ENCODE measurements around the gene DEPDC5.
"Not testable (repeated sequence)": the region's sequence is repeated elsewhere in the genome, so short reads cannot be mapped to it uniquely, and the experiment has no call there.

Gene DEPDC5

GRCh38 chr22:31758860-31759259 is 5.0 kb downstream of the DEPDC5 start:
- not testable (repeated sequence) for H3K4me3 Mint-ChIP-seq, ATAC-seq, H3K9me3 Mint-ChIP-seq, DNase-seq, H3K27me3 Mint-ChIP-seq, H3K27ac Mint-ChIP-seq
- Mint-ChIP-seq H3K36me3 (ENCODE audit: low read depth) (peaks cover 12% of the 10 kb centered on the region), H3K4me1 (peaks cover 16% of the 10 kb centered on the region)

GRCh38 chr22:31764785-31765184 is 11.0 kb downstream of the DEPDC5 start:
- no peaks in the 10 kb centered on the region for H3K9me3 Mint-ChIP-seq
- DNase-seq (no peak), ATAC-seq (no peak)
- no peak overlapping the region for H3K4me3 Mint-ChIP-seq
- peaks cover 18% of the 10 kb centered on the region for H3K4me1 Mint-ChIP-seq
- H3K36me3 Mint-ChIP-seq (ENCODE audit: low read depth) = peaks cover 37% of the 10 kb centered on the region
- H3K27me3 Mint-ChIP-seq = no peaks in the 10 kb centered on the region
- H3K27ac Mint-ChIP-seq = peak overlapping the region; percentile 11

- no peak for DNase-seq
- peaks cover 35% of the 10 kb centered on the region for H3K36me3 Mint-ChIP-seq (ENCODE audit: low read depth)
- no peak overlapping the region for H3K4me3 Mint-ChIP-seq
- ATAC-seq = no peak
- H3K9me3 Mint-ChIP-seq = no peaks in the 10 kb centered on the region
- no peaks in the 10 kb centered on the region for H3K27me3 Mint-ChIP-seq
- H3K27ac Mint-ChIP-seq = no peak overlapping the region
- peaks cover 17% of the 10 kb centered on the region for H3K4me1 Mint-ChIP-seq
Measured at GRCh38 chr22:31768422-31769059, 14.7 kb downstream of the DEPDC5 start.

GRCh38 chr22:31773416-31773815 is 19.6 kb downstream of the DEPDC5 start:
- ATAC-seq = no peak
- H3K9me3 Mint-ChIP-seq = no peaks in the 10 kb centered on the region

DNA sequence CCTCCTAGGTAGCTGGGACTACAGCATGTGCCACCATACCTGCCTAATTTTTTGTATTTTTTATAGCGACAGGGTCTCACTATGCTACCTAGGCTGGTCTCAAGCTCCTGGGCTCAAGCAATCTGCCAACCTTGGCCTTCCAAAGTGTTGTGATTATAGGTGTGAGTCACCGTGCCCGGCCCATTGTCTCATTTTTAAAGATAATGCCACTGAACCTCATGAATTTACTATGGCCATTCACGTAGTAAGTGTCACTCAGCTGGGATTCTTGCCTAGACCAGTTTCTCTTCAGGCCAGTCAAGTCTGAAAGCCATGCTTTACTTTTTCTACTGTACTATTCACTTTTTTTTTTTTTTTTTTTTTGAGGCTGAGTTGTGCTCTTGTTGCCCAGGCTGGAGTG is 22.4 kb downstream of the DEPDC5 start:
- H3K4me3 Mint-ChIP-seq = no peak overlapping the region
- no peaks in the 10 kb centered on the region for H3K9me3 Mint-ChIP-seq
- H3K4me1 Mint-ChIP-seq = no peaks in the 10 kb centered on the region
- H3K36me3 Mint-ChIP-seq (ENCODE audit: low read depth) = peaks cover 22% of the 10 kb centered on the region
- ATAC-seq (no peak), DNase-seq (no peak)
- no peak overlapping the region for H3K27ac Mint-ChIP-seq
- H3K27me3 Mint-ChIP-seq = no peaks in the 10 kb centered on the region

More at GRCh38 chr22:31773416-31773815, 19.6 kb downstream of the DEPDC5 start:
- no peaks in the 10 kb centered on the region for H3K27me3 Mint-ChIP-seq
- H3K4me3 Mint-ChIP-seq = no peak overlapping the region
- H3K27ac Mint-ChIP-seq = no peak overlapping the region
- DNase-seq = no peak
- H3K36me3 Mint-ChIP-seq (ENCODE audit: low read depth) = peaks cover 23% of the 10 kb centered on the region
- H3K4me1 Mint-ChIP-seq = peaks cover 9% of the 10 kb centered on the region

- no peaks in the 10 kb centered on the region for H3K27me3 Mint-ChIP-seq
- DNase-seq = no peak
Measured at GRCh38 chr22:31789803-31790202, 36.0 kb downstream of the DEPDC5 start.

DNA sequence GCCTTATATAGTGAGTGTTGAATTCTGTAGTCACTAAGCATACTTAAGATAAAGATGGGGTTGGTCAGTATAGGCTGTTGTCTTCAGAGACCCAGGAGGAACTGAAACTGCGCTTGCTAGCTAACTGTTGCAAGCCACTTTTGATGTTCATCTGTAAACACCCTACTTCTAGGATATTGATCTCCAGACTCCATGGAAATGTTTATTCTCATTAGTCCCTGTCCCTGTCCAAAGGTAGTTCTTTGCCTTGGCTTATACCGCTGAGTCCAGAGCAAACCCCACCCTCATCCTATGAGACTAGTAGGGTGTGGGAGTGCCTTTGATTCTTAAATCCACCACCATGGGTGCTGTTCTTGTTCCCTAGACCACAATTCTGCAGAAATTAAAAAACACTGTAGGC is 36.4 kb downstream of the DEPDC5 start:
- DNase-seq (no peak), ATAC-seq (no peak)
- H3K4me3 Mint-ChIP-seq = no peak overlapping the region
- H3K4me1 Mint-ChIP-seq = peaks cover 12% of the 10 kb centered on the region
- peaks cover 19% of the 10 kb centered on the region for H3K36me3 Mint-ChIP-seq (ENCODE audit: low read depth)
- H3K9me3 Mint-ChIP-seq = no peaks in the 10 kb centered on the region
- no peaks in the 10 kb centered on the region for H3K27me3 Mint-ChIP-seq
- no peak overlapping the region for H3K27ac Mint-ChIP-seq

More at GRCh38 chr22:31789803-31790202, 36.0 kb downstream of the DEPDC5 start:
- Mint-ChIP-seq H3K27ac (no peak overlapping the region), H3K36me3 (ENCODE audit: low read depth) (peaks cover 23% of the 10 kb centered on the region), H3K9me3 (no peaks in the 10 kb centered on the region), H3K4me1 (peaks cover 12% of the 10 kb centered on the region), H3K4me3 (no peak overlapping the region)
- no peak for ATAC-seq

DNA sequence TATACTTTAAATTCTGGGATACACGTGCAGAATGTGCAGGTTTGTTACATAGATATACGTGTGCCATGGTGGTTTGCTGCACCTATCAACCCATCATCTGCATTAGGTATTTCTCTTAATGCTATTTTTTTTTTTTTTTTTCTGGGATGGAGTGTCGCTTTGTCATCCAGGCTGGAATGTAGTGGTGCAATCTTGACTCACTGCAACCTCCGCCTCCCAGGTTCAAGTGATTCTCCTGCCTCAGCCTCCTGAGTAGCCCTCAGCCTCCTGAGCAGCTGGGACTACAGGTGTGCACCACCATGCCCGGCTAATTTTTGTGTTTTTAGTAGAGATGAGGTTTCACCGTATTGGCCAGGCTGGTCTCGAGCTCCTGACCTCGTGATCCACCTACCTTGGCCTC is 45.5 kb downstream of the DEPDC5 start:
- not testable (repeated sequence) for H3K27me3 Mint-ChIP-seq, ATAC-seq
- H3K36me3 Mint-ChIP-seq (ENCODE audit: low read depth) = peaks cover 32% of the 10 kb centered on the region

GRCh38 chr22:31800065-31800464 is 46.2 kb downstream of the DEPDC5 start:
- Mint-ChIP-seq H3K27me3 (no peaks in the 10 kb centered on the region), H3K4me1 (no peaks in the 10 kb centered on the region), H3K9me3 (no peaks in the 10 kb centered on the region), H3K36me3 (ENCODE audit: low read depth) (peaks cover 35% of the 10 kb centered on the region), H3K27ac (no peak overlapping the region), H3K4me3 (no peak overlapping the region)
- ATAC-seq (no peak), DNase-seq (no peak)

More for the DNA sequence above, 45.5 kb downstream of the DEPDC5 start:
- not testable (repeated sequence) for H3K4me3 Mint-ChIP-seq, H3K9me3 Mint-ChIP-seq, H3K4me1 Mint-ChIP-seq, DNase-seq, H3K27ac Mint-ChIP-seq

GRCh38 chr22:31800861-31801260 is 47.0 kb downstream of the DEPDC5 start:
- H3K27me3 Mint-ChIP-seq, H3K4me1 Mint-ChIP-seq, H3K9me3 Mint-ChIP-seq, ATAC-seq, DNase-seq, H3K27ac Mint-ChIP-seq, H3K4me3 Mint-ChIP-seq: not testable (repeated sequence)
- H3K36me3 Mint-ChIP-seq (ENCODE audit: low read depth) = peaks cover 42% of the 10 kb centered on the region

DNA sequence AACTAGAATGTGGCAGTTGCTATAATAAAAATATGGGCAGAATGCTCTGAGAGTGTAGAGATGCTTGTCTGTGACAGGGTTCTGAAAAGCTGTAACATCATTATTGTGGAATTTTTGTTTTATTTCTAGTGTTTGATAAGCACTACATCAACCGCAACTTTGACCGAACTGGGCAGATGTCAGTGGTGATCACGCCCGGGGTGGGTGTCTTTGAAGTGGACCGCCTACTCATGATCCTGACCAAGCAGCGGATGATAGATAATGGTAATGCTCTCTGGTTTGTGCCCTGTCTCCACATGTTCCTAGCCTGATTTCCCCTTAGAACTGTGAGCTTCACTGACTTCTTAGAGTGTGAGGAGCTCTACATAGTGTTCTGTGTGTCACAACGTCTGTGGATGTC is 48.8 kb downstream of the DEPDC5 start:
- Mint-ChIP-seq H3K27me3 (no peaks in the 10 kb centered on the region), H3K4me3 (no peak overlapping the region), H3K4me1 (no peaks in the 10 kb centered on the region), H3K36me3 (ENCODE audit: low read depth) (peaks cover 39% of the 10 kb centered on the region), H3K27ac (no peak overlapping the region), H3K9me3 (no peaks in the 10 kb centered on the region)
- ATAC-seq (no peak), DNase-seq (no peak)

- H3K9me3 Mint-ChIP-seq = no peaks in the 10 kb centered on the region
- H3K4me3 Mint-ChIP-seq = no peak overlapping the region
Measured at GRCh38 chr22:31806751-31807150, 52.9 kb downstream of the DEPDC5 start.

DNA sequence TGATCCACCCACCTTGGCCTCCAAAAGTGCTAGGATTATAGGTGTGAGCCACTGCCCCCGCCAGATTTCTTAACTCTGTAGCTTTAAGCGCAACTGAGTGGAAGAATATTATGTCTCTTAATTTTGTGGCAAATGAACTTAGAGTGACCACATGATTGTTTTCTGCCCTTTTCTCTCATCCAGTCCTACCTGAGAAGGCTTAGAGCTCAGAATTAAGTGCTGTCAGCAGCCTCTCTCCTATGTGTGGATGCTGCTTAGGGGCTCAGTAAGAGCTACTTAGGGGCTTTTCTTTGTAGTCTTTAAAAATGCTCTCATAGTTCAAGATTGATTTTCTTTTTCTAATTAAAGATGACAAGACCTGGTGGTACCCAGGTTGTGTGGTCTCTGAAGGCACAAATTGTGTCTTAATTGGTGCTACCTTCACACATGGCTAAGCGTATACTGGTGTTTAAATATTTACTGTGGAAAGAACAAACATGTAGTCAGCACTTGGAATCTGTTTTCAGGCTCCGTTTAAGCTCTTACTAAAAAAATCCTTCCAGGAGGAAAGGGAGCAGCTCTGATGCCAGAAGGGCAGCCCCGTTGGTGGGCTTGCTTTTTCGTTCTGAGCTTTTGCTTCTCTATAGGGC is 59.3 kb downstream of the DEPDC5 start:
- peaks cover 2% of the 10 kb centered on the region for H3K4me1 Mint-ChIP-seq
- H3K4me3 Mint-ChIP-seq = no peak overlapping the region
- ATAC-seq (no peak), DNase-seq (no peak)
- H3K9me3 Mint-ChIP-seq = no peaks in the 10 kb centered on the region
- no peaks in the 10 kb centered on the region for H3K27me3 Mint-ChIP-seq
- H3K36me3 Mint-ChIP-seq (ENCODE audit: low read depth) = peaks cover 45% of the 10 kb centered on the region
- no peak overlapping the region for H3K27ac Mint-ChIP-seq

More at GRCh38 chr22:31806751-31807150, 52.9 kb downstream of the DEPDC5 start:
- Mint-ChIP-seq H3K4me1 (no peaks in the 10 kb centered on the region), H3K36me3 (ENCODE audit: low read depth) (peaks cover 50% of the 10 kb centered on the region), H3K27ac (no peak overlapping the region), H3K27me3 (no peaks in the 10 kb centered on the region)
- ATAC-seq = no peak
- DNase-seq = no peak

DNA sequence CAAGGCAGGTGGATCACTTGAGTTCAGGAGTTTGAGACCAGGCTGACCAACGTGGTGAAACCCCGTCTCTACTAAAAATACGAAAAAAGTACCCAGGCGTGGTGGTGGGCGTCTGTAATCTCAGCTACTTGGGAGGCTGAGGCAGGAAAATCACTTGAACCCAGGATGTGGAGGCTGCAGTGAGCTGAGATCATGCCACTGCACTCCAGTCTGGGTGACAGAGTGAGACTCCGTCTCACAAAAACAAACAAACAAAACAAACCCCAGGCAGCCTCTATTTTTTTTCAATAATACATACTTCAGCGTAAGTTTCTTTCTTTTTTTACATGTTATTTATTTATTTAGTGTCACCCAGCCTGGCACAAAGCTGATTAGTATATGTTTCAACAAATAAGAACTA is 60.1 kb downstream of the DEPDC5 start:
- H3K27ac Mint-ChIP-seq, H3K4me3 Mint-ChIP-seq, DNase-seq, H3K9me3 Mint-ChIP-seq, H3K27me3 Mint-ChIP-seq, ATAC-seq: not testable (repeated sequence)
- Mint-ChIP-seq H3K4me1 (peaks cover 10% of the 10 kb centered on the region), H3K36me3 (ENCODE audit: low read depth) (peaks cover 53% of the 10 kb centered on the region)

- Mint-ChIP-seq H3K9me3 (no peaks in the 10 kb centered on the region), H3K4me3 (no peak overlapping the region), H3K4me1 (peaks cover 17% of the 10 kb centered on the region), H3K27ac (no peak overlapping the region), H3K36me3 (ENCODE audit: low read depth) (peaks cover 55% of the 10 kb centered on the region), H3K27me3 (no peaks in the 10 kb centered on the region)
- DNase-seq (no peak), ATAC-seq (no peak)
Measured at GRCh38 chr22:31814942-31815341, 61.1 kb downstream of the DEPDC5 start.
